HG03175 (cell line): ENCODE measurements around the gene CNTNAP2.

Experiments used
- ATAC-seq: cut with Tn5 transposase; IDR thresholded peaks from one replicate; pipeline ENCODE4 v1.9.1; 2021; ENCODE audit warnings: mild to moderate bottlenecking, moderate library complexity; ENCODE audit not compliant: unreplicated experiment

The CNTNAP2 gene

DNA sequence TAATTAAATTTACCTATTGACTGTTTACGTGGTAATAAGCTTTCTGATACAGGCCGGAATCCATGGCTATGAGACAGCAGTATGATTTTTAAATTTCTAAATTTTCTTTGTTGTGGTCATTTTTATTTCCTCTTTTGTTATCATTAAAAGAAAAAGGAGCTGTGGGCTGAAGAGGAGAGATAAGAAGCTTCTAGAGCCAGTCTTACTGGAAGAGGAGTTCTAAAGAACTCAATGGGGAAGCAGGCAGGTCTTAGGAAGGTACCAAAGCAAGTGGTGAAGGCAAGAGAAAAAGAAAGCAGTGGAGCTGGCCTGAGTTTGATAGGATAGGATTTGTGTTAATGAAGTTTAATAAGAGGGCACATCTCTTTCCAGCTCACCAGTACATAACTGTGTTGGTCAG is 1187.8 kb downstream of the CNTNAP2 start:
- ATAC-seq, result no peak

DNA sequence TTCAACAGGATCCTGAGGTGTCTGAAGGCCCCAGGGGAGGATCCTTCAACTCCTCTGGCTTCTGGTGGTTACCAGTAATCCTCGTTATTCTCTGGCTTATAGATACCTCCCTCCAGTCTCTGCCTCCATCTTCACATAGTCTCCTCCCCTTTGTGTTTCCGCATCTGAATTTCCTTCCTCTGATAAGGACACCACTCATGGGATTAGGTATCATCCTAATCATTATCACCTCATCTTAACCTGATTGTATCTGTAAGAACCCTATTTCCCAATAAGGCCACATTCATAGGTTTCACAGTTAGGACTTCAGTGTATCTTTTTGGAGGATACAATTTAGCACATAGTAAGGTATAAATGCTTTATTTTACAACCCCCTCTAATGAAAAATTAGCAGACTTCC is 1189.2 kb downstream of the CNTNAP2 start:
- no peak for ATAC-seq

DNA sequence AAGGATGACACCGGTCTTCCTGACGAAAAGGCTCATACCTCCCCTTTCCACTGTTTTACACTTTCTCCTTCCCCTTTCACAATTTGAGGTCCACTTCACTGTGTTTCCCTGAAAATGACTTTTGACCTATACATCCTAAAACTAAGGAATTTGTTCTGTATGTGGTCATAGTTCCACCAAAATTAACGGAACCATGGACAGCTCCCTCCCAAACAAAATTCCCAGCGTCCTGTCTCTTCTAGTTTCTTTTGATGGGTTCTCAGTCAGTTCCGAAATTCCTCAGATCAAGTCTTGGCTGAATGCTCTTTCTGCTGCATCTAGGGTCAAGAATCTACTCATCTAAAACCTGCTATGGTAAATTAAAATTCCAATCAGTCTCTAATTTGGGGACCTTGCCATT is 1191.9 kb downstream of the CNTNAP2 start:
- no peak for ATAC-seq

DNA sequence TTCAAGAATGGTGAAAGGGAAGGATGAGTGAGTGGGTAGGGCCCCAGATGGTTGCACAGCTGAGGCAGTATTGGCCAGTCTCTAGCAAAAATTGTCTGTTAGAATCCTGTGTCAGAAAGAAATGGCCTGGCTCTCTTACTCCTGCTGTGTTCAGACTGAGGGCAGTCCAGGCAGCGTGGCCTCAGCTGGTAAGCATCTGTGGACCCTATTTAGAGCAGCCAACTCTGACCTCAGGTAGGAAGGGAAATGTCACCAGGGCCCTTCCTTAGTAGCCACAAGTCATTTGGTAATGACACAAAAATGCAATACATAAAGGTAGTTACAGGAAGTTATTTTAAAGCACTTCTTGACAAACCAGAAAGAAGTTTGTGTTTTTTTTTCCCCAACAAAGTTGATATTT is 1194.7 kb downstream of the CNTNAP2 start:
- ATAC-seq, result no peak

GRCh38 chr7:147321504-147321903 is 1204.9 kb downstream of the CNTNAP2 start:
- ATAC-seq, result no peak

GRCh38 chr7:147332988-147333387 is 1216.4 kb downstream of the CNTNAP2 start:
- no peak for ATAC-seq

DNA sequence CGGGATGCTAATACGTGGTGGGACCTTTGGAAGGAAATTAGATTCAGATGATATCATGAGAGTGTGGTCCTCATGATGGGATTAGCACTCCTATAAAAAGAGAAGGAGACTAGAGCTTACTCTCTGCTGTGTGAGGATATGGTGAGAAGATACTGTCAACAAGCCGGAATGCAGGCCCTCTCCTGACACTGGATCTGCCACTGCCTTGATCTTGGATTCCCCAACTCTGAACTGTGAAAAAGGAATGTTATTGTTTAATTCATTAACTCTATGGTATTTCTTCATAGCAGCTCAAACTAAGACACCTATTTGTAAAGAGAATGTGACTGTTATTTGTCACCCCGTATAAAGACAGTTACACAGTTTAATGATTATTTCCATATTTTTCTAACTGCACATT is 1246.5 kb downstream of the CNTNAP2 start:
- no peak for ATAC-seq

GRCh38 chr7:147376192-147376591 is 1259.6 kb downstream of the CNTNAP2 start:
- no peak for ATAC-seq

DNA sequence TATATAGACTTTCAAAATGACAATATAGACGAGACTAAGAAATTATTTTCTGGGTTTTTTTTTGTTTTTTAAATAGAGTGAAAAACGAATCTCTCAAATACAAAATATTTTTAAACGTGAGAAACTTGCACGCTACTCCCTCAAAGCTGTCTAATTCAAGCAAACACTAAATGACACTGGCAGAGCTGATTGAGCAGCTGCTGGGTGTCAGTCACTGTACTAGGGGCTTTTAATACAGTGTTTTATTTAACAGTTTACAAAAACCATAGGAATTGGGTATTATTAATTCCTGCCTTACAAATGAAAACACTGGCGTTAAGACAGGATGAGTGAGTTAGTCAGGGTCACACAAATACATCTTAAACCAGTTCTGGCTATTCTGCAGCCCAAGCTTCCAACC is 1264.3 kb downstream of the CNTNAP2 start:
- no peak for ATAC-seq

DNA sequence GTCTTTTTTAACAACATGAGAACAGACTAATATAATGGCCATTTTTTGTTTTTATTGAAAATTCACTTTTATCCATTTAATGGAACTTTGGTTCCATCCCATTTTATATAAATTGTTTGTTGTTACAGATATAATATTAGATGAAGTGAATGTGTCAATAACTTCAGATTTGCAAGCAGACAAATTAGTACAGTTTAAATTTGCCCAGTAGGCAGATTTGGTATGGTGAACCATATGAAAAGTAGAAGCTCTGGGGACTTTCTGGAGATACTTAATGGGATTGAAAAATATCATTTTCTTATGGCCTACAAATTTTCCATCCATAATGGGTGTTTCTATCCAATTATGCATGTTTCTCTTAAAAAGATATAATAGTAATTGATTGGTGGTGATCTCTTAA is 1277.7 kb downstream of the CNTNAP2 start:
- no peak for ATAC-seq

GRCh38 chr7:147400221-147400689 is 1283.7 kb downstream of the CNTNAP2 start:
- ATAC-seq, result no peak

- no peak for ATAC-seq
Measured at GRCh38 chr7:147400925-147401324, 1284.3 kb downstream of the CNTNAP2 start.

DNA sequence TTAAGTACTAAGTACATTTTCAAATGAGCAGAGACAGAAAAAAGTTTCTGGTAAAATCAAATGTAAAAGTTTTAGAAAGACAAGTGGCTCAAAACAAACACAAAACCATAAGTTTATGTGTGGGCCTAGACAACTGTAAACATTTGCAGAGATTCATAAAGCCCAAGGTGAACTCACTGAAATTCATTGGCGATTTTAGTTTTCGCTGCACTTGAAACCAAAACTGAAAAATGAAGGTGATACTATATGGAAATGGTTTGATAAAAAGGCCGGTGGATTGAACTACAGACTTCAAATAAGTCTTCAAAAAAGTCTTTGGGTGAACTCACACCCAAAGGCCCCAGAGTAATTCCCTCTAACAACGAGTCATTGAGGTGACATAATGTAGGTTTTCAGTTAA is 1289.0 kb downstream of the CNTNAP2 start:
- ATAC-seq, result no peak

GRCh38 chr7:147406521-147407135 is 1290.0 kb downstream of the CNTNAP2 start:
- ATAC-seq, result no peak

DNA sequence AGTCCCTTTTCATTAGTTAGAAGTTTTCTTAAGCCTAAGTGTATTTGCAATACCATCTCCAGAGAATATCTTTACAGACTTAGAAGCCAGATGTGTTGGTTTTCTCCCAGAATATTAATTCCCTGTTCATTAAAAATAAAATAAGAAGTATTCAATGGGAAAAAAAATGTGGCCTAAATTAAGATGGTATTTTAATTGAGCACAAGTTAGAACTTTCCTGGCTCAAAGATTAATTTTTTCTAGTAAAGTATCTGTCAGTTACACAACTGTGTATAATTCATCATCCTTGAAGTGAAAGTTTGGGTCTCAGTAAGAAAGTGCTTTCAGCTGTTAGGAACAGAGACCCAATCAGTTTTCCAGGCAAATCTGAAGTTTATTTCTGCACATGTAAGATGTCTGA is 1294.5 kb downstream of the CNTNAP2 start:
- ATAC-seq, result no peak

DNA sequence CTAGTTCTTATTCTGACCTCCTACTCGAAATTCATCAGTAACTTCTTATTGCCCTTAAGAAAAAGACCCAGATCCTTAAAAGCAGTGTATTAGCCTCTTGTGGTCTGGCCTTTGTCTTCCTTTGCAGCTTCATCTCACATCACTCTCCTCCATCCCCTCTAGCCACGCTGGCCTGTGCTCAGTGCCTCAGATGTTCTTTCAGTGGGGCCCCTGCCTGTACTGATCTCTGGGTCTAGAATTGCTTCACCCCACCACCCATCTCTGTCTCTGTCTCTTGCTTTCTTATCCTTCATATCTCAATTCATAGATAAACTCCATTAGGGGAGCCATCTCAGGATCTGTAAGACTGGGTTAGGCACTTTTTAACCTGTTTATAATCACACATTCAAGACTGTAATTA is 1295.5 kb downstream of the CNTNAP2 start:
- ATAC-seq, result no peak

- no peak for ATAC-seq
Measured at GRCh38 chr7:147412782-147413556, 1296.4 kb downstream of the CNTNAP2 start.

DNA sequence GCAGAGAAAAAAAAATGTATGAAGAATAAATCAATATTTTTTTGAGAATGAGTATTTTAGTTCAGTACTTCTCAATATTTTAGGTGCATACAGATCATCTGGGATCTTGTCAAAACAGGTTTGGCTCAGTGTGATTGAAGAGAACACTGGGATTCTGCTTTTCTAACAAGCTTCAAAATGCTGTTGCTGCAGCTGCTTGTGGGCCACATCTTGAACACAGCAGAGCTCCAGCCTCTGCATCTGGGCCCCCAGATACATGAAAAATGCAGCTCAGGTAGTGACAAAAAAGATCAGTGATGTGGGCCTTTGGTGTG is 1296.9 kb downstream of the CNTNAP2 start:
- no peak for ATAC-seq

GRCh38 chr7:147415991-147416390 is 1299.4 kb downstream of the CNTNAP2 start:
- no peak for ATAC-seq

DNA sequence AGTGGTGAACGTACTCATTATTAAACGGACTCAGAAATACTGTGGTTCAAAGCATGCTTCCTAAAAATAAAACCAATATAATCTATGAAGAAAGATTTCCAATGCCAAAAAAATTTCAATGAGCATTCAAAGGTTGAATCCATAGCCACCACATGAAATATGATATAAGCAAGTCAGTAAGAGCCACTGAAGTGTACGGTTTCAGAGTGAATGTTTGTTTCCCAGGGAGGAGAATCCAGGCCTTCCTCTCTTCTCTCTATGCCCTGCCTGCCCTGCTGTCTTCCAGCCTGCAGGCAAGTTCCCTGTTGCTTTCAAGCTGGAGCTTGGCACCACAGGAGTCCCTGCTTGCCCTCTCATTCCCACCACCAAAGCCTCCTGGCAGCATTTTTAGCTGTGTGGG is 1302.4 kb downstream of the CNTNAP2 start:
- no peak for ATAC-seq

DNA sequence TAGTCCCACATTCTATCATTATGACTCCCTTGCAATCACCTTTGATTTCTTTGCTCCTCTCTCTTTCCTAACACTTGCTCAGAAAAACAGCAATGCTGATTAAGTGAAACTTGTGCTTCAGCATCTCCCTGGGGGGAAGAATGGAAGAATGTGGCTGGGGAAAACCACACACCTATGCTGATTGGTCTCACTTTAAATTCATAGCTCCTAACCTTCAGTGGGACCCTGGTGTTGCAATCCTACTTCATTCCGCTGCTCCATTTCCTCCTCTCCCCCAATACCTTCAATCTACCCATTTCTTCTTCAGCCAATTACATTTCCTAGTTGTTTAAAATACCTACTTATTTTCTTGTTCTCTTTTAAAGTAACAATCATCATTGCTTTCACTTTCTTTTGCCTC is 1307.3 kb downstream of the CNTNAP2 start:
- no peak for ATAC-seq

DNA sequence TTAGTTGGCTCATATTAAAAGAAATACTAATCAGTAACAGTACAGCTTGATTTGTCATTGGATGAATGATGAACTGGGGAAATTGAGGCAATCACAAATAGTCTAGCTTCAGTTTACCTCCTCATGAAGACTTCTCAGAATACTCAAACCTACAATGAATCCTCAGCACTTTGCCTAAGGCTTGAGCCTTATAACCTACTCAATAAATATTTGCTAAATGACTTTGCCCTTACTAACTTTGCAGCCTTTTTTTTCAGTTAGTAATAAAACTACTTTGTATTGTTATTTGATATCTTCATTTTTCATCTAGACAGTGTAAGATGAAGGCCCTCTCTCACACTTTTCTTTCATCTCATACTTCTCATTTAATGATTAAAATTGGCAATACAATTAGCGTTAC is 1311.5 kb downstream of the CNTNAP2 start:
- ATAC-seq, result no peak

GRCh38 chr7:147429961-147430360 is 1313.4 kb downstream of the CNTNAP2 start:
- ATAC-seq, result no peak
